SU-DHL-6 (cell line): ENCODE results near the gene TIMP2.

Experiments used
- EZH2phosphoT487 ChIP-seq: fragments of 200-600 bp; sonication (generic), shearing (Covaris generic); conservative IDR thresholded peaks from 2 replicates; pipeline ENCODE4 v1.6.1; 2018; ENCODE audit warnings: mild to moderate bottlenecking, antibody characterized with exemption, low read length, moderate library complexity, mixed read lengths
- TF ChIP-seq, protein P1 (sequence below): fragments of 200-600 bp; sonication (generic); IDR thresholded peaks from one replicate; pipeline ENCODE4 v1.5.1; 2017; ENCODE audit warnings: antibody characterized with exemption, mild to moderate bottlenecking, low read length, moderate library complexity; ENCODE audit not compliant: insufficient read depth, poor library complexity, severe bottlenecking

- TF ChIP-seq, protein P1, sequence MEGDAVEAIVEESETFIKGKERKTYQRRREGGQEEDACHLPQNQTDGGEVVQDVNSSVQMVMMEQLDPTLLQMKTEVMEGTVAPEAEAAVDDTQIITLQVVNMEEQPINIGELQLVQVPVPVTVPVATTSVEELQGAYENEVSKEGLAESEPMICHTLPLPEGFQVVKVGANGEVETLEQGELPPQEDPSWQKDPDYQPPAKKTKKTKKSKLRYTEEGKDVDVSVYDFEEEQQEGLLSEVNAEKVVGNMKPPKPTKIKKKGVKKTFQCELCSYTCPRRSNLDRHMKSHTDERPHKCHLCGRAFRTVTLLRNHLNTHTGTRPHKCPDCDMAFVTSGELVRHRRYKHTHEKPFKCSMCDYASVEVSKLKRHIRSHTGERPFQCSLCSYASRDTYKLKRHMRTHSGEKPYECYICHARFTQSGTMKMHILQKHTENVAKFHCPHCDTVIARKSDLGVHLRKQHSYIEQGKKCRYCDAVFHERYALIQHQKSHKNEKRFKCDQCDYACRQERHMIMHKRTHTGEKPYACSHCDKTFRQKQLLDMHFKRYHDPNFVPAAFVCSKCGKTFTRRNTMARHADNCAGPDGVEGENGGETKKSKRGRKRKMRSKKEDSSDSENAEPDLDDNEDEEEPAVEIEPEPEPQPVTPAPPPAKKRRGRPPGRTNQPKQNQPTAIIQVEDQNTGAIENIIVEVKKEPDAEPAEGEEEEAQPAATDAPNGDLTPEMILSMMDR: no peak
- no peak for TF ChIP-seq EZH2phosphoT487
Measured at GRCh38 chr17:78826421-78826820, 98.8 kb downstream of the TIMP2 start.
